GM18507 (cell line): ENCODE measurements around the gene SGK1.
"Not testable (repeated sequence)": the region's sequence is repeated elsewhere in the genome, so short reads cannot be mapped to it uniquely, and the experiment has no call there.

ENCODE experiments used
- DNase-seq: peaks from one replicate; pipeline ENCODE4 v3.0.0; 2011; ENCODE audit warnings: low read depth; ENCODE audit not compliant: insufficient read length; ENCODE audit errors: extremely low spot score
- FAIRE-seq: peaks from 2 replicates; lab custom pipeline; 2011; peaks lifted over from hg19 to GRCh38; lab: Jason Lieb, UNC

The SGK1 gene

GRCh38 chr6:134266776-134267175, 51.1 kb downstream of the SGK1 start:
- DNase-seq (no peak), FAIRE-seq (no peak)

GRCh38 chr6:134261766-134262165, 56.1 kb downstream of the SGK1 start:
- DNase-seq (no peak), FAIRE-seq (no peak)

- no peak for DNase-seq
- FAIRE-seq: no peak
Observed at GRCh38 chr6:134258849-134259306, 59.0 kb downstream of the SGK1 start.

DNA sequence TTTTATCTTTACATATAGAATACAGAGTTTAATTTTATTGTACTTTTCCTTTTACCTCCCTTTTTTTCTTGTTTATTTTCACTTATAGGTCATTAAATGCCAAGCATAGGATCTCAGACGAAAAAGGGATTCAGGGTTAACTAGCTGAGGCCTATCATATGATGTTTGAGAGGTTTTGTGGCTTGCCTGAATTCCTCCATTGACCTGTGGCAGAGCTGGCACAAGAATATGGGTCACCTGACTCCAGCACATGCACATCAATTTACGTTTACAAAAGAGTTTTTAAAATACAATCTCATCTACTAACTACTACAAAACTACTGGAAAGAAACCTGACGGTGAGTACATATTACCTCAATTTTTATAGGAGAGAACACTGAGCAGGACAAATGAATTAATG, 60.4 kb downstream of the SGK1 start:
- no peak for DNase-seq
- no peak for FAIRE-seq

DNA sequence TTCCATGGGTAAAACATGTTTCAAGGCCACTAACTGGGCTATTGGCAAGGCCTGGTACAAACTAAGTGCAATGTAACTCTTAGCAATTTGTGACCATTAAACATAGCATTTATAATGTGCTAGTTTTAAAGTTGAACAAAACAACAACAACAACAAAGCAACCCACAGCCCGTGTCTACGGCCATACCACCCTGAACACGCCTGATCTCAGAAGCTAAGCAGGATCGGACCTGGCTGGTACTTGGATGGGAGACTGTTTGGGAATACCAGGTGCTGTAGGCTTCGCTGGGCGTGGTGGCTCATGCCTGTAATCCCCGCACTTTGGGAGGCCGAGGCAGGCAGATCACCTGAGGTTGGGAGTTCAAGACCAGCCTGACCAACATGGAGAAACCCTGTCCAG, 61.0 kb downstream of the SGK1 start:
- FAIRE-seq (no peak), DNase-seq (no peak)

GRCh38 chr6:134255280-134255679, 62.6 kb downstream of the SGK1 start:
- not testable (repeated sequence) for FAIRE-seq, DNase-seq

DNA sequence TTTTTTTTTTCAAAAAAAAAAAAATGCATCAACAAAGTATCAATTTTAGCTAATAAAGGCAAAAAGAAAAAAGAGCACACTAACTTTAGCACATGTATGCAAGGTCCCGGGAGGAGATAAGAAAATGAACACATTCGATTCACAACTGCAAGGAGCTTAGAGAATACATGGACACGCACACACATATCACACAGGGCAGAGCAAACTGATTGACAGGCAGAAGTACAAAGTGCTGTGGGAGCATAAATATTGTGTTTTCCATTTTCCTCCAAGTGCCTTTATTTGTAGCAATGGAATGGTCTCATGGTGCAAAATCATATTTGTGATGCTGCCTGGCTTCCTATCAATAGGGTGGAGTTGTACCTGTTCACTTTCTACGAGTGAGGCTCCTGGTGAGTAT, 63.8 kb downstream of the SGK1 start:
- DNase-seq: no peak
- FAIRE-seq: no peak

- DNase-seq (no peak), FAIRE-seq (no peak)
Observed at GRCh38 chr6:134253681-134254080, 64.2 kb downstream of the SGK1 start.

DNA sequence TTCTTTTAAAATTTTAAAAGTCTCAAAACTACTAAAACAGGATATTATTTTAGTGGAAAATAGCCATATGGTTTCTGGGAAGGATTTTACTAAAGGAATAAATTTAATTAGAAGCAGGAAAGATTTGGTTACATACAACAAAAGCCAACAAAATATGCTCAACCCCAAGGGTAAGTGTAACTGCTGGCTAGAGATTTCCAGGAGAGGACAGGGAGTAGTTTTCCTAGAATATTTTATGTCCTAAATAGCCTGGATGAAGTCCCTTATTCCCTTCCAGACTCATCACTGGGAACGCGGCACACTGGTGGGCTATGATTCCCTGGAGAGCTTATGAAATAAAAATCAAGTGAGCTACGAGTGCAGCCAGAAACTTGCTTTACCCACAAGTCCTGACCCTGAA, 66.6 kb downstream of the SGK1 start:
- DNase-seq (no peak), FAIRE-seq (no peak)

GRCh38 chr6:134250776-134251175, 67.1 kb downstream of the SGK1 start:
- DNase-seq: no peak
- no peak for FAIRE-seq

DNA sequence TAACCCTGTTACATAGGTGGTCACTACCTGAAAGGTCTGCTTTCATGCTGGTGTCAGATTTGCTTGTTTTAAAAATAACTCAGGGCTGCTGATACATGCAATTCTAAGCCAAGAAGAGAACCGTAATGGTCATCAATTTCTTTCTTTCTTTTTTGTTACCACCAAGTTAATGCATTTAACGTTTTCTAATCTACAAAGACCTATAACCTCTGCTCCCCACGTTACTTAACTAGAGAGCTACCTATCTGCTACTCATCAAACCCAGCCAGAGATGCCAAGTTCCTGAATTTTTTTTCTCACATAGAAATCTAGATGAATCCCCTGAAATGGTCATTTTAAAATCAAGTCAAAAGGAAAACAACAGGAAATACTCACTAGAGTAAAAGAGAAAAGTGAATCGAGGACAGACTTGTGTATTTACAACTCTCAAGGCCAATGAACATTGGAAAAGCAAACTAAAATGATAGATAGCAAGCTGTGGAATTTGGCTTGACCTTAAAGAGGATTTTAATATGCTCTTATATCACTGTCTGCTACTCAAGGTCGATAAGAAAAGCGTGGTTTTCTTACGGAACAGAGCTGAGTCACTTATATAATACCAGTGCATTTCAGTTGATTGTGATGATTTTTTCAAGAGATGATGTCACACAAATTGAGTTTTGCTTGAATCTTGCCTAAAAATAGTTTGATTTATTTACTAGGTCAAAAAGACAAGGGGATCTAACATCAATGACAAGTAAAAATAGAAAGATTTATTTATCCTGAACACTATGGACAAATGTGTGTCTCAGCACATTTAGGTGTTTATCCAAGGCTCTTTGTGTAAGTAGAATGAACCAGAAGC, 67.9 kb downstream of the SGK1 start:
- FAIRE-seq (no peak), DNase-seq (no peak)

DNA sequence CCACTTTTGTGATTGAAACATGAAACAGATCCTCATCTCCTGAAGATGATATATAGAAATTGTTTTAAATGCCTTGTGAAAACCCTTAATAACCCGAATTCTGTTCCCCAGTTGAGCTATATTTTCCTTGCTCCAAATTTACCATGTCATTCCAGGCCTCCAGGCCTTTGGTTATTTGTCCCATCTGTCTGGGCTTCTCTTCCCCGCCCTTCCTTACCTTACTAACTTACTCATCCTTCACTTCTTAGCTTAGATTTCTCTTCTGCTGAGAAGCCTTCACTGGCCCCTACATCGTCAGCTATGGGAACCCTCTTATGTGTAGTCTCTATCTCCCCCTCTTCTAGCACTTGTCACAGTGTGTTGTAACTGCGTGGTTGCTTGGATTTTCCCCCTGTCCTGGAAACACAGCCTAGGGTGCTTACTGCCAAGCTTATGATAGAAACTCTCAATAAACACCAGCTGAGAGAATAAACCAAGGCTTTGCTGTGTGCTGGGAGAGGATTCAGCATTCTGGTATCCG, 68.6 kb downstream of the SGK1 start:
- no peak for FAIRE-seq
- DNase-seq: no peak

GRCh38 chr6:134247844-134248580, 69.9 kb downstream of the SGK1 start:
- no peak for FAIRE-seq

GRCh38 chr6:134247231-134247833, 70.6 kb downstream of the SGK1 start:
- FAIRE-seq (peak; percentile 95), DNase-seq (peak; percentile 33)

More at GRCh38 chr6:134247844-134248580, 69.9 kb downstream of the SGK1 start:
- no peak for DNase-seq

DNA sequence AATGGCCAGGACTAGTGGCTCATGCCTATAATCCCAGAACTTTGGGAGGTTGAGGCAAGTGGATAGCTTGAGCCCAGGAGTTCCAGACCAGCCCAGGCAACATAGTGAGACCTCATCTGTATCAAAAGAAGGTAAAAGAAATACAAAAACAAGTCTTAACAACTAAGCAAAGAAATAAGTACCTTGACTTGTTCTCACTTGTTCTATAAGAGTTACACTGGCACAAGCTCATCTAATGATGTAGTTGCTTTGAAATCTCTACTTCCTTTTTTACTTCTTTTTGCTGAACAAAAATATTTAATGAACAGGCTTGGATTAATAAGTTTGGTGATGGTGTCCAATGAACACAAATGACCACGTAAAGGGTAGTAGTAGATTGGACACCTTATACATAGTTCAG, 72.2 kb downstream of the SGK1 start:
- FAIRE-seq (no peak), DNase-seq (no peak)

DNA sequence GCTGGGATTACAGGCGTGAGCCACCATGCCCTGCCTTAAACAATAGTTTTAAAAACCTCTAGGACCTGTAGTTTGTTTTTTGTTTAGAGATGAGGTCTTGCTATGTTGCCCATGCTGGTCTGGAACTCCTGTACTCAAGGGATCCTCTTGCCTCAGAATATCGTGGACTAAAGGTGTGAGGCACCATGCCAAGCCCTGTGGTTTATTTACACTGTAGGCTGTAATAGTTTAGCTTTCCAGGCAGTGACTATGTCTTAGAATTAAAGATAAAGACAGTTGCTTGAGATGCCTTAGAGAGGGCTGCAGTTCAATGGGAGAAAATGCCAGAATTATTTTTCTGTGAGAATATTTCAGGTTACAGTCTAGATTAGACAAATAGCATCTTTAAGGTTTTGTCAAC, 72.9 kb downstream of the SGK1 start:
- FAIRE-seq (no peak), DNase-seq (no peak)

DNA sequence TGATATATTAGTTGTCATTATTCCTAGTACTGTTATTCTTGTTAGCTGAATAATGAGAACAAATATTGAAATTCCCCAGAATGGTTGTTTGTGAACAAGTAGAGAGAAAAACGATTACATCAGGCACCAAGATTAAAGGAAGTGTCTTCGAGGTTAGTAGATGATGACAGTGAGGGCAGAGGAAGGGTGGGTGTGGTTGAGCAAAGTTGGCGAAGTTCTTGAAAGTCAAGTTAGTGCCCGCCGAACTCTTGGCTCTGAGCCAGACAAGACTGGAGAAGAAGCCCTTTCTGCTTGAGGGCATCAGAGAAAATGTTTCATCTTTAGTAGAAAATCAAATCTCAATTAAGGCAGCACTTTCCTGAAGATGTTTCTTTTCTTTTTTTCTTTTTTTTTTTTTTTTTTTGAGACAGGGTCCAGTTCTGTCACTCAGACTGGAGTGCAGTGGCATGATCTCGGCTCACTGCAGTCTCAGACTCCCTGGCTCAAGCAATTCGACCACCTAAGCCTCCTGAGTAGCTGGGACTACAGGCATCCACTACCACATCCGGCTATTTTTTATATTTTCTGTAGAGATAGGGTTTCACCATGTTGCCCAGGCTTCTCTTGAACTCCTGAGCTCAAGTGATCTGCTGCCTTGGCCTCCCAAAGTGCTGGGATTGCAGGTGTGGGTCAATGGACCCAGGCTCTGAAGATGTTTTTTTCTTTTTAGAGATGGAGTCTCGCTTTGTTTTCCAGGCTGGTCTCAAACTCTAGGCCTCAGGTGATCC, 77.1 kb downstream of the SGK1 start:
- DNase-seq (no peak), FAIRE-seq (no peak)

DNA sequence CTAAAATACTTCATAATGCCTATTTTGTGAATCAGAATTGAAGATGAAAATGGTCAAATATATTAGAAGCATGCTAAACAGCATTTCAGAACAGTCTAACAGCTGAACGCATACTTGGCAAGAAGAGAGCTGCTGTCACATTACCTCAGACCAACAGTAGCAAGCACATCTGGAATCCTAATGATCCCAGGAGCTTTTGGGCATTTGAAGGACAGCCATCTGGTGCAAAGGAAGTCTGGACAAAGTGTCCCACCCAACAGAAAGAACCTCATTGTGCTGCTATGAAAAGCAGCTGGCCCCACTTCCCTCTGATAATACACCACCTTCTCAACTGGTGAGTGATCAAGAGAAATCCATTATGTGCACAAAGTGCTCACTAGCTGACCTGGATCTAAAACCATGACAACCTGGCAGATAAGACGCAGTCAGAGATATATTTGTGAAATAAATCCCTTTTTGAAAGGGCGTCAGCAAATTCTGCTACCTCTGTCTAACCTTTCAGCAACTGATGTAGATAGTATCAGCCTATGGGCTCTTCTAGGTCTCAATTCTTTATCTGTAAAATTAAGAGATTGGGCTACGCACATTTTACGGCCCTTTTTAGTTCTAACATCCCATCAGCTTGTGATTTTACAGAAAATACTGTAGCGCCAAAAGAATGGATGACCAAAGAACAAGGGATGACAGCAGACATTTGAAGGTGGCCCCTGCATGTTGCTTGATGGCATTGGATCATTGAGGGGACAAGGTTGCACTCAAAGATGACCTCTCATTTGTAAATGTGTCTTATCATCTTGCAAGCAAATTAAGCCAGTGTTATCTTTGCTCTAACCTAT, 78.7 kb downstream of the SGK1 start:
- FAIRE-seq (no peak), DNase-seq (no peak)

DNA sequence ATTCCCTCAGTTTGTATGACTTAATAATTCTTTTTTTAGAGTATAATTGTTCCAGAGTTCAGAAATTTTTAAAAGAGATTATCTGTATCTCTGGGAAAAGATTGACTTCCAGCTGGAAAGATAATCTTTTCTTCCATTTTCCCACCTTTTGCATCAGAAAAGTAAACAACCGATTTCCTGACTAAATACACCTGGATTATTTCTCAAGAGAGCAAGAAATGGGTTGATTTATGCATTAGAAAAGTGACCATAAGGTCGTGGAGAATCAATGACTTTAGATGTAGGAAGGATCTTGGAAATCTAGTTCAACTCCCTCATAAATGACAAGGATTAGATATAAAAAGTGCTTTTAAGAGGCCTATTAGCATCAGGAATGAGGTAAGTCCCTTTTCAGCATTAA, 79.9 kb downstream of the SGK1 start:
- no peak for DNase-seq
- no peak for FAIRE-seq
